Activated naive CD8-positive, alpha-beta T cell treated with anti-CD3 and anti-CD28 coated beads, Interleukin-2, amount 50 U/mL, for 16 hours (primary cell): ENCODE measurements around the gene TBC1D4.

Experiments used
- DNase-seq: peaks from one replicate; pipeline ENCODE4 v3.0.0-alpha.2; 2020; ENCODE audit warnings: low read depth, low spot score

TBC1D4 gene

DNA sequence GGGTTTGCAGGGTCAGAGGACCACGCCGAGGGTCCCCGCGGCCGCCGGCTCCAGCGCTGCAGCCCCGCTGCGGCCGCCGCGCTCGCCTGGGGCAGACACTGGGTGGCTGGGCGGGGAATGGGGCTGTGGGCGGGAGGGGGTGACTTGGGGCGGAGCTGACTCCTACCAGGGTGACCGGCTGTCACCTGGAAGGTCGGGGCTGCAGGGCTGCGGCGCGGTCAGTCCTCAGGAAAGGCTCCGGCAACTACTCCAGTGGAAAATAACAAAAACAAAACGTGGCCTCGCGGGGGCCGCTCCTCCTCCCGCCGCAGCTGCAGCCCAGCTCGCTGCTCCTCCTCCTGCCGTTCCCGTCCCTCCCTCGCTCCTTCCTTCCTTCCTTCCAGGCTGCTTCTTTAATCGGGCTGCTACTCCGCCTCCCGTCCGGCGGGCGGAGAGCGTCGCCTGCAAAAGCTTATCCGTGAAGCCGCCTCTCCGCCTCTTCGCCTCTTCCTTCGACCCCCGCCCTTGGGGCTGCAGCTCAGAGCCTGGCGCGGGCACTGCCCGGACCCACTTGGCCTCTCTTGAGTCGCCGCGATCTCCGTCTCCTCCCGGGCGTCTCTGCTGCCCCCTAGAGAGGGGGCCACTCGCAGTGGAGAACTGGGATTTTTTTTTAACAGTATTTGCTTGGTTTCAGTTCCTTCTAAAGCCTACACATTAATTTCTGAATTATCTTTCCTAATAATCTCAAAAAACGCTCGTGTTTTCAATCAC lies at the start of gene TBC1D4:
TBC1D4 (minus strand) TSS at position 100 of the 750 bp plus-strand sequence. CDS start 402 bp downstream, outside the sequence.
- DNase-seq, result no peak

DNA sequence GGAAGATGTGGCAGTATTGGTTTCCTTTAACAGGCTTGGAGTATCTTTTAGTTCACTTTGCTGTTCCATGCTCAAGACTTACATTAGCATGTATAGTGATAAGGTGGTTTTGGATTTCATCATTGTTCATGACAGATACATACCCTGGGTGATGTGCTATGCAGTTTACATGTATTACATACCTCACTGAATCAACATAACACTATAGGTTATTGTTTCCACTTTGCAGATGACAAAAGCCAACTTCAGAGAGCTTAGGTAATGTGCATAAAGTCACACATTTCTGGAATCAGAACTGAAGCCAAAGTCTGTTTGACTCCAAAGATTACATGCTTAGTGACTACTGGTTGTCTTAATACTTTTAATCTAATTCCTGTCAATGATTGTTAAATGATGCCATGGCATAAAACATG lies 48.6 kb upstream of the TBC1D4 start:
- no peak for DNase-seq

DNA sequence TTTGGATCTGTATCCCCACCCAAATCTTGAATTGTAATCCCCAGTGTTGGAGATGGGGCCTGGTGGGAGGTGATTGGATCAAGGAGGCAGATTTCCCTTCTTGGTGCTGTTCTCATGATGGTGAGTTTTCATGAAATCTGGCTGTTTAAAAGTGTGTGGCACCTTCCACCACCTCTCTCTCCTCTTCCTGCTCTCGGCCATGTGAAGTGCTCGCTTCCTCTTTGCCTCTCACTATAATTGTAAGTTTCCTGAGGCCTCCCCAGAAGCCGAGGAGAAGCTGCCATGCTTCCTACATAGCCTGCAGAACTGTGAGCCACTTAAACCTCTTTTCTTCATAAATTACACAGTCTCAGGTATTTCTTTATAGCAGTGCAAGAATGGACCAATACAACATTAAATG lies 40.0 kb upstream of the TBC1D4 start:
- no peak for DNase-seq

GRCh38 chr13:75518439-75519088 lies 36.6 kb upstream of the TBC1D4 start:
- DNase-seq, result no peak

DNA sequence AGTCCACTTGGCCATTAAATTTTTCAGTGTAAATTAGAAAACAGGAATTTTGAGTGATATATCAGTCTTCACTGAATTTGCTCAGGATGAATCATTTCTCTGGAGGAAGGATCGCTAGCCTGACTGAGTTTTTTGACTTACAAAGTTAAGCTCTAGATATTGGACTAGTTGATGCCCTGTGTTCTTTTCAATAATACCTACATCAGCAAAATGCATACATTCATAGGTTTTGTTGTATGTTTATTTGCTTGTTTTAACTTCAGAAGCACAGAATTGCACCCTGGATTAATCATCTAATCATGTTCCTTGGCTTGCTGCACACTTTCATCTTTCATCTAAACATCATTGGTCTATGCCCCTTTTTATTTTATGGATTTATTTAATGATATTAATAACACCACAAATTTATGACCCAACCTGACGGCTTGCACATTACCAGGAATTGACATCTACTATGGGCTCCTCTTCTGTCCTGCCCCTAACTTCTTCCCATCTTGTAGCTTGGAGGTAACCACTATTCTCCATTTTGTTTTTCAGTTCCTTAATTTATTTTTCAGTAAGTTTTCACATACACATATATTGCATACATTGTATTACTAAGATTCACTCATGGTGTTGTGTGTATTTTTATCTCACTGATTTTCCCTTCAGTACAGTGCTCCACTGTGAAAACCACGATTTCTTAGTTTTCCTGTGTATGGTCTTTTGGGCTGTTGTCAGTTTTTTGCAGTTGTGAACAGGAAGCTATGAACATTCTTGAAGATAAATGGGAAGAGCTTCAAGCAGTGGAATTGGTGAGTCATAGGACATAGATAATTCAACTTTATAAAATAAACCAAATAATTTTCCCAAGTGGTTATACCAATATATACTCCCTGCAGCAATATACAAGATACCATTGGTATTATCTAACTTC lies 32.4 kb upstream of the TBC1D4 start:
- no peak for DNase-seq

- no peak for DNase-seq
Measured at GRCh38 chr13:75513271-75513670, 31.3 kb upstream of the TBC1D4 start.

GRCh38 chr13:75512253-75512652 lies 30.3 kb upstream of the TBC1D4 start:
- no peak for DNase-seq

DNA sequence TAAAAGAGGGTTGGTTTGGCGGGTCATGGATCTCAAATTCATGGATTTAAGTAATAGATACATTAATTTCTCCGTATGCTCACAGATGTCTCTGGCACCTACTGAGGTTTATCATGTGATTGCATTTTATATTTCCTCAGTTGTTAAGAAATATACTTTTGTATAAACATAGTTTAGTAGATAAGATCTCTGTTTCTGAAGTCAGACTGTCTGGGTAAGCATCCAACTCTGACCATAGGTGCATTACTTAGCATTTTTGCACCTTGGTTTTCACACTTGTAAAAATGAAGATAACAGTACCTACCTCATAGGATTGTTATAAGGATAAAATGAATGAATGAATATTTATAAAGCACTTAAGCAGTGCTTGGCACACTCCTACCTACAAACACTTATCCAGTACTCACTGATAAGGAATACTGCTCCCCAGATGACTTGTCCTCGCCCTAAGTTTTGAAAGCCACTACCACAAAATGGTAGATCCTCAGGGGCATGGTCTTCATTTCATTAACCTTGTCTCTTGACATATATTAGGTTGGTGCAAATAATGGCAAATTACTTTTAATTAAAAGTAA lies 29.2 kb upstream of the TBC1D4 start:
- no peak for DNase-seq

- DNase-seq, result no peak
Measured at GRCh38 chr13:75508002-75508548, 26.1 kb upstream of the TBC1D4 start.

GRCh38 chr13:75507027-75508001 lies 25.3 kb upstream of the TBC1D4 start:
- no peak for DNase-seq

- DNase-seq, result no peak
Measured at GRCh38 chr13:75506018-75506417, 24.0 kb upstream of the TBC1D4 start.

GRCh38 chr13:75505327-75505726 lies 23.4 kb upstream of the TBC1D4 start:
- DNase-seq, result no peak

GRCh38 chr13:75495938-75496337 lies 14.0 kb upstream of the TBC1D4 start:
- DNase-seq, result no peak

- no peak for DNase-seq
Measured at GRCh38 chr13:75494491-75494890, 12.5 kb upstream of the TBC1D4 start.

GRCh38 chr13:75493156-75493555 lies 11.2 kb upstream of the TBC1D4 start:
- DNase-seq, result no peak

DNA sequence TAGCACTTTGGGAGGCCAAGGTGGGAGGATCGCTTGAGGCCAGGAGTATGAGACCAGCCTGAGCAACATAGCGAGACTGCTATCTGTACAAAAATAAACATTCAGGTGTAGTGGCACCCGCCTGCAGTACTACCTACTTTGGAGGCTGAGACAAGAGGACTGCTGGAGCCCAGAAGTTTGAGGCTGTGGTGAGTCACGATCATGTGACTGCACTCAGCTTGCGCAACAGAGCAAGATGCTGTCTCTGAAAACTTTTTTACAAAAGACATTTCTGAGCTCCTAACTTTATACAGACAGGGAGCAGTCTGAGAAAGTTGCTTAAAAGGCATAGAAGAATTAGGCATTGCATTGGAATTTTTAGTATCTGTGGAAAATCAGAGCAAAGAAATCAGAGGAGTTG lies 10.4 kb upstream of the TBC1D4 start:
- no peak for DNase-seq

DNA sequence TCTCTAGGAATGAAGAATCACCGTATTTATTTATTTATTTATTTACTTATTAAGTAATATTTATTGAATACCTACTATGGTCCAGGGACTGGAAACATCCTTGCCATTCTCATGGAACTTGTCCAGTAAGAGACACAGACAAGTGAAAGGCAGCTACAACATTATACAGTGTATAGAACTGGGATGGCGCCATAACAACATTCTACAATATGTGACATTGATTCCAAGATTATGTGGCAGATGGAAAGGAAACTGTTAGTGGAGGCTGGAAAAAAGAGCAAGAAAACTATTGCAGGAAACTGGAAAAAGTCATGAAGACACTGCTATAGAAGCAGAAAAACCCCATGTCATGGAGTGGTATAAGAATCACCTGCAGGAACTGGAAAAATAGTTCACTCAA lies 9.4 kb upstream of the TBC1D4 start:
- no peak for DNase-seq

GRCh38 chr13:75489502-75490263 lies 7.7 kb upstream of the TBC1D4 start:
- no peak for DNase-seq
